HL-60 (cell line): ENCODE results near the gene CHCHD10.

Source experiments
- DNase-seq, 2 experiments: peaks; one replicate each; pipeline ENCODE4 v3.0.0-alpha.2; 2010 to 2020; ENCODE audit warnings: low read depth in 1 of 2, low spot score in 1 of 2
- H3K27ac ChIP-seq: fragments of 250-450 bp; sonication (Bioruptor Pico); replicated peaks from 2 replicates; pipeline ENCODE4 v1.5.1; 2020; ENCODE audit warnings: mild to moderate bottlenecking, moderate library complexity
- H3K27me3 ChIP-seq: fragments of 250-450 bp; sonication (Bioruptor Pico); 2 replicates; pipeline ENCODE4 v1.5.1; 2021; ENCODE audit warnings: mild to moderate bottlenecking, moderate library complexity; ENCODE audit not compliant: insufficient read depth, poor library complexity, severe bottlenecking
- H3K4me3 ChIP-seq: replicated peaks from 2 replicates; pipeline ENCODE4 v1.5.1; 2011; ENCODE audit warnings: mild to moderate bottlenecking, control low read depth, low read length; ENCODE audit not compliant: insufficient read depth
- CTCF ChIP-seq: IDR thresholded peaks from one replicate; pipeline ENCODE4 v1.5.1; 2011; ENCODE audit warnings: low read length, control low read depth, inconsistent platforms; ENCODE audit not compliant: insufficient read depth
- GABPA ChIP-seq: IDR thresholded peaks from 2 replicates; pipeline ENCODE4 v1.6.1; 2012; ENCODE audit warnings: low read depth
- POLR2AphosphoS5 ChIP-seq: IDR thresholded peaks from 2 replicates; pipeline ENCODE4 v1.6.1; 2012; ENCODE audit warnings: low read depth
- REST ChIP-seq: IDR thresholded peaks from 2 replicates; pipeline ENCODE4 v1.6.1; 2012; ENCODE audit warnings: low read depth; ENCODE audit not compliant: insufficient replicate concordance
- SPI1 ChIP-seq: IDR thresholded peaks from 2 replicates; pipeline ENCODE4 v1.6.1; 2012; ENCODE audit warnings: low read depth, mild to moderate bottlenecking, borderline replicate concordance

The CHCHD10 gene

DNA sequence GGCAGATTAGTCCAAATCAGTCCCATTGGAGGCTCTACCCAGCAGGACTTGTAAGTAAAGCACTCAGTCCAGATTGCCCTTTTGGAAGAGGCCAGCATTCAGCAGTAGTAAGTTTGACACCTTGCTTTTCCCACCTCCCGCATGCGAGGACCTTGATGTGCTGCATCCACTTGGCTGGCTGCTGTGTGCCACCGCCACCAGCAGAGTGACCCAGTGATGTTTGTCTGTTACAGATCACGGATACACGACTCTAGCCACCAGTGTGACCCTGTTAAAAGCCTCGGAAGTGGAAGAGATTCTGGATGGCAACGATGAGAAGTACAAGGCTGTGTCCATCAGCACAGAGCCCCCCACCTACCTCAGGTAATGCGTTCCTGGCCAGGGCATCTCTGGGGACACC lies 25.6 kb upstream of the CHCHD10 start:
- TF ChIP-seq CTCF (no peak), POLR2AphosphoS5 (no peak), GABPA (no peak), REST (no peak), SPI1 (no peak)
- Histone ChIP-seq H3K27ac (no peak overlapping the region), H3K27me3 (no peaks in the 10 kb centered on the region), H3K4me3 (no peak overlapping the region)
- no peak for DNase-seq

GRCh38 chr22:23791738-23792645 lies 24.2 kb upstream of the CHCHD10 start:
- no peak for DNase-seq
- no peak for TF ChIP-seq SPI1
- no peak for TF ChIP-seq CTCF
- no peak for TF ChIP-seq GABPA
- TF ChIP-seq REST = no peak
- TF ChIP-seq POLR2AphosphoS5 = no peak
- Histone ChIP-seq H3K27ac (no peak overlapping the region), H3K4me3 (no peak overlapping the region), H3K27me3 (no peaks in the 10 kb centered on the region)

DNA sequence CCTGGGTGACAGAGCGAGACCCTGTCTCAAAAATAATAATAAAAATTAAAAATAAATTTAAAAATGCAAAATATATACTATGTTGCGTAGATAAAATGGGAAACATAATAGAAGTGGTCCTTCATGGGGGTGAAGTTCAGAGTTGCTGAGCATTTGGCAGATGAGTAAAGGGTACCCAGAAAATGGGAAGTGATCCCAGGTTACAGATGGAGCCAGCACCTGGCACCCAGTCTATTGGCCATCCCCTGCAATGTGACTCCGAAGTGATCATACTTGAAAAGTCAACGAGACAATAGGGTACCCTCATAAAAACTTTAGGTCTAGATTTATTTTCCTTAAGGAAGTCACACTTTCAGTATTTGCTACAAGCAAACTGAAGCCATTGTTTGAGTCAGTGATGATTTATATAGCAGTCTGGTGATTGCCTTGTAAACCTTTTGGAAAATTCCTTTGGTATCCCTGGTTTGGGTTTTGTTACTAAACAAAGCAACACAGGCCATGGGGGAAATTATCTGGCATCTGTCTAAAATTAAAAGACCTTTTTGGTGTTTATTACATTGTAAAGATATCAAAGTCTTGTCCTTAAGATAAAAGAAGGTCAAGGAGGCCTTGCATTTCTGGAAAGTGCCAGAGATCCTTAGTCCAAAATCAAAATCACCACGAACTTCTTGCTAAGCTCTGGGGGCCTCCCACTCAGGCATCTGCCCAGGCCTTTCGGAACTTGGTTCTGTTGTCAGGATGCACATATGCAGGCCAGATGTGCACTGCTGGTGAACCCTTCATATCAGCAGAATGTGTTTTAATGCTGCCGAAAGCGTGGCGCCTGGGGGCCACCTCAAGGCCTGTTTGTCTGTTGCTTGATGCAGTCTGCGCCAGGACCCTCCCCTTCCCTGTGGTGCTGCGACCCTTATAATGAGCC lies 23.3 kb upstream of the CHCHD10 start:
- no peak overlapping the region for H3K4me3 ChIP-seq
- no peak for TF ChIP-seq CTCF
- TF ChIP-seq POLR2AphosphoS5 = no peak
- no peak for TF ChIP-seq SPI1
- TF ChIP-seq REST = no peak
- no peak for TF ChIP-seq GABPA
- no peak for DNase-seq
- no peak overlapping the region for H3K27ac ChIP-seq
- no peaks in the 10 kb centered on the region for H3K27me3 ChIP-seq
